ENCODE measurements around the gene ZNF219. TPM values are rescaled to one million over a fixed set of nuclear protein-coding genes. Genes with fewer than 3 reads are reported as not detected.

ZNF219 gene
- total and polyA plus RNA-seq, 2 experiments from 2014 or later, result 49.5 to 143 TPM

- TF ChIP-seq, protein P1, sequence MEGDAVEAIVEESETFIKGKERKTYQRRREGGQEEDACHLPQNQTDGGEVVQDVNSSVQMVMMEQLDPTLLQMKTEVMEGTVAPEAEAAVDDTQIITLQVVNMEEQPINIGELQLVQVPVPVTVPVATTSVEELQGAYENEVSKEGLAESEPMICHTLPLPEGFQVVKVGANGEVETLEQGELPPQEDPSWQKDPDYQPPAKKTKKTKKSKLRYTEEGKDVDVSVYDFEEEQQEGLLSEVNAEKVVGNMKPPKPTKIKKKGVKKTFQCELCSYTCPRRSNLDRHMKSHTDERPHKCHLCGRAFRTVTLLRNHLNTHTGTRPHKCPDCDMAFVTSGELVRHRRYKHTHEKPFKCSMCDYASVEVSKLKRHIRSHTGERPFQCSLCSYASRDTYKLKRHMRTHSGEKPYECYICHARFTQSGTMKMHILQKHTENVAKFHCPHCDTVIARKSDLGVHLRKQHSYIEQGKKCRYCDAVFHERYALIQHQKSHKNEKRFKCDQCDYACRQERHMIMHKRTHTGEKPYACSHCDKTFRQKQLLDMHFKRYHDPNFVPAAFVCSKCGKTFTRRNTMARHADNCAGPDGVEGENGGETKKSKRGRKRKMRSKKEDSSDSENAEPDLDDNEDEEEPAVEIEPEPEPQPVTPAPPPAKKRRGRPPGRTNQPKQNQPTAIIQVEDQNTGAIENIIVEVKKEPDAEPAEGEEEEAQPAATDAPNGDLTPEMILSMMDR (IDR thresholded peaks at IDR 0.05; ENCODE audit: low read depth, low read length), result no peak
- peak overlapping the region; percentile 85 for H3K4me3 ChIP-seq
- H3K4me1 ChIP-seq (ENCODE audit: low read depth), result peaks cover 8% of the 10 kb centered on the region
- H3K27ac ChIP-seq, result peak overlapping the region; percentile 77
- peak in 1 of 2 donors; percentile 77 for DNase-seq (ENCODE audit: low read depth in 1 of 2, low spot score in 1 of 2)
- H3K27me3 ChIP-seq, result no peaks in the 10 kb centered on the region
- H3K36me3 ChIP-seq, result peaks cover 14% of the 10 kb centered on the region
- H3K9me3 ChIP-seq (ENCODE audit: low read depth), result no peaks in the 10 kb centered on the region
These were observed 26.4 kb downstream of the ZNF219 start for GRCh38 chr14:21072031-21072473.

DNA sequence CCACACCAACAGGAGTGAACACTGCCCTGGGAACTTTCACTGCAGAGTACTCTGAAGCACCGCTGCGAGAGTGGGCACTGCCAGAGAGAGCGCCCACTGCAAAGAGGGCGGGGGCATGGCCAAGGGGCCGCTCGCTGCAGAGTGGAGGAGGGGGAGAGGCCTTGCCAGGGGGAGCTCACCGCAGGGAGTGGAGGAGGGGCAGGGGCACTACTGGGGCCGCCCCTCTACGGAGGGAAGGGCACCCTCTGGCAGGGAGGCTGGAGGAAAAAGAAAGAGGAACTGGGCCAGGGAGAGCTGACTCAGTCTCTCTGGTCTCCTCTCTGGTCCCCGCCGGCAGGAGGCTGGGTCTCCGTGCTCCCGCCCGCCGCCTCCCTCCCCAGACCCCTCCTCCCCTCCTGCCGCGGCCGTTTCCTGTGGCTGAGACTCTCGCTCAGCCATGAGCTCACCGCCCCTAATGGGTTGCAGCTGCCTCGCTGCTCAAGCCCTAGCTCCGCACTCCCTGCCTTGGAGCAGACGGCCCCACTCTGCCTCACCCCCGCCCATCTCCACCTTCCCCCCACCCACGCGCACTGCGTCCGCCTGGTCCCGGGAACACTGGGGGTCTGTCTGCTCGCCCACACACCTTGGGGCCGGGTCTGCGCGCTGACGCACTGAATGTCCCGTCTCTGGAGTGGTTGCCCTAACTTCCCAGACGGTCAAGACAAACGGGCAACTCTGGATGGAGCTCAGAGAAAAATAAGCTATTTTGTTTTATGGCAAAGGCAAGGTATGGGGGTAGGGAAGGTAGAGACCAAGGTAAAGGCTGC, 27.0 kb downstream of the ZNF219 start:
- peak overlapping the region; percentile 85 for H3K4me3 ChIP-seq
- peaks cover 10% of the 10 kb centered on the region for H3K36me3 ChIP-seq
- peaks cover 8% of the 10 kb centered on the region for H3K4me1 ChIP-seq (ENCODE audit: low read depth)
- peak overlapping the region; percentile 77 for H3K27ac ChIP-seq
- no peaks in the 10 kb centered on the region for H3K9me3 ChIP-seq (ENCODE audit: low read depth)
- DNase-seq (ENCODE audit: low read depth in 1 of 2, low spot score in 1 of 2), result peak; percentile 84 to 94
- TF ChIP-seq, protein P1 (IDR thresholded peaks at IDR 0.05; ENCODE audit: low read depth, low read length), result no peak
- no peaks in the 10 kb centered on the region for H3K27me3 ChIP-seq

DNA sequence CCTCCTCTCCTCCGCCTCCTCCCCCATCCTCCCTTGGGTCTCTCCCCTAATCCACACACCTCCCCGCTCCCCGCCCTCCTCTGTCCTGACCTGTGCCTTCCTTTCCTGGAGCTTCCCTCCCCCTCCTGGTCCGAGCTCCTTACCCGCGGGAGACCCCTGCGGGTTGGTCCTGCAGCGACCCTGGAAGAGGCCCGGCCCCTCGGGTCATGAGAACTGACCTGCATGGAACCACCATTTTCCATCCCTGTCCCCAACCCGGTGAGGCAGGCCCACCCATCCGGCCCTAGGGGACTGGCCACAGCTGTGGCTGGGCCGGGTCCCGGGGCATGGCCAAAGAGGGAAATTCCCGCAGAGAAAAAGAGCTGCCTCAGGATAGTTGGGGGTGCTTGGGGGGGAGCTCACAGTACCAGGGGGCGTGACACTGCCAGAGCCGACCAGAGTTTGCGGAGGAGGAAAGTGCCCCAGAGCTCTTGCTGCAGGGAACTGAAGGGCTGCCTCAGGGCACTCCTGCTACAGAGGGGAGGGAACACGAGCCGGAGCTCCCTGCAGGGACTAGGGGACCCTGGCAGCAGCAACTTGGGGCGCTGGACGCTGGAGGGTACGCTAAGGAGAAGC, 27.7 kb downstream of the ZNF219 start:
- H3K4me1 ChIP-seq (ENCODE audit: low read depth), result peaks cover 8% of the 10 kb centered on the region
- TF ChIP-seq, protein P1 (IDR thresholded peaks at IDR 0.05; ENCODE audit: low read depth, low read length), result no peak
- H3K27me3 ChIP-seq, result no peaks in the 10 kb centered on the region
- H3K36me3 ChIP-seq, result peaks cover 3% of the 10 kb centered on the region
- peak; percentile 60 to 75 for DNase-seq (ENCODE audit: low read depth in 1 of 2, low spot score in 1 of 2)
- H3K4me3 ChIP-seq, result peak overlapping the region; percentile 85
- peak overlapping the region; percentile 77 for H3K27ac ChIP-seq
- no peaks in the 10 kb centered on the region for H3K9me3 ChIP-seq (ENCODE audit: low read depth)

GRCh38 chr14:21070083-21070609, 28.3 kb downstream of the ZNF219 start, which contains the start of gene ARHGEF40:
Gene ARHGEF40, plus strand, starts transcription at chr14:21070304. Its CDS starts 93 bp downstream, at chr14:21070397.
- Histone ChIP-seq H3K36me3 (no peaks in the 10 kb centered on the region), H3K4me3 (peak within 1 kb of the TSS; percentile 85), H3K27ac (peak within 1 kb of the TSS; percentile 77), H3K27me3 (no peaks in the 10 kb centered on the region), H3K4me1 (ENCODE audit: low read depth) (peaks cover 8% of the 10 kb centered on the region), H3K9me3 (ENCODE audit: low read depth) (no peaks in the 10 kb centered on the region)
- TF ChIP-seq, protein P1 (IDR thresholded peaks at IDR 0.05; ENCODE audit: low read depth, low read length), result no peak
- peak; percentile 66 to 88 for DNase-seq (ENCODE audit: low read depth in 1 of 2, low spot score in 1 of 2)

DNA sequence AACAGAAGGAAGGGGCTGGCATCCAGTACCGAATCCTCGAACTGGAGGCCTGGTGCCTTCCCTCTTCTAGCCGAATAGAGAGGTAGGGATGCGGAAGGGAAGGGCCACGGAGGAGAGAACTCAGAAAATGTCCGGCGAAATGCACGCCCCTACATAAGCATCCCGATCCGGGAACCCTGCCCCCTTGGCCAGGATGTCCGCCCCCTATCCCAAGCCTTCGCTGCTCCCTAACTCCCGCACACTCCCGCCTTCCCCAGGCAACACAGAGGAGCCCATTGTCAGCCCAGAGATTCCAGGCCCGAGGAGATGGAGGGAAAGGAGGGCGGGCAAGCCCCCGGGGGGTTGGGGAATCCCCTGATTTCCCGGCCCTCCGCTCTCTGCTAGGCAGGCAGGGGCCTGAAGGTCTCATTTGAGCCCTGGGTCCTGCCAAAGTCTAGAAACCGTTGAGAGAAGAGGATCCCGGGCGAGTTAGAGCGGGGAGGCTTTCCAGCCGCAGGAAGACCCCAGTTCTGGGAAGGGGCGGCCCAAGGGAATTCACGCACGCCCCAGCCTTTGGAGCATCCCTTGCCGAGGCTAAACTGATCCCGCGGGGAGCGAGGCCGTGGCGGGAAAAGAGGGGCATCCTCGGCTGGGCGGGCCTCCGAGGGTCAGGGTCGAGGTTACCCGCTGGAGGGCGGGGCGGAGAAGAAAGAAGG, 28.9 kb downstream of the ZNF219 start:
- H3K9me3 ChIP-seq (ENCODE audit: low read depth), result no peaks in the 10 kb centered on the region
- H3K27me3 ChIP-seq, result no peaks in the 10 kb centered on the region
- peak overlapping the region; percentile 85 for H3K4me3 ChIP-seq
- peak overlapping the region; percentile 77 for H3K27ac ChIP-seq
- DNase-seq (ENCODE audit: low read depth in 1 of 2, low spot score in 1 of 2), result peak in 1 of 2 donors; percentile 71
- TF ChIP-seq, protein P1 (IDR thresholded peaks at IDR 0.05; ENCODE audit: low read depth, low read length), result no peak
- H3K36me3 ChIP-seq, result no peaks in the 10 kb centered on the region
- peaks cover 8% of the 10 kb centered on the region for H3K4me1 ChIP-seq (ENCODE audit: low read depth)

Measured in cardiac muscle cell (in vitro differentiated cells and primary cell).